Measurements from ENCODE around the gene SLC25A13.
A peak's percentile ranks its signal among the peaks of the same experiment; 100 is the strongest.

The SLC25A13 gene

GRCh38 chr7:96237040-96237439 lies 84.9 kb downstream of the SLC25A13 start:
- H3K27me3 ChIP-seq (ENCODE audit: control insufficient read depth in 5 of 5, insufficient read depth in 4 of 5, low read length in 5 of 5) = no peaks in the 10 kb centered on the region
- H3K4me1 ChIP-seq (ENCODE audit: control insufficient read depth in 5 of 5, insufficient read depth in 5 of 5, low read length in 5 of 5) = peaks cover 5 to 33% (median 29%) of the 10 kb centered on the region in 5 donors
- peak overlapping the region; percentile 60 for H3K27ac ChIP-seq (ENCODE audit: low read depth, low read length)

GRCh38 chr7:96236198-96237039 lies 85.5 kb downstream of the SLC25A13 start:
- H3K9ac ChIP-seq (ENCODE audit: low read length in 5 of 5) = peak overlapping the region in 1 of 5 donors; percentile 4
- no peaks in the 10 kb centered on the region for H3K27me3 ChIP-seq (ENCODE audit: control insufficient read depth in 5 of 5, insufficient read depth in 4 of 5, low read length in 5 of 5)
- no peak overlapping the region for H3K4me3 ChIP-seq (ENCODE audit: low read depth in 1 of 5, low read length in 5 of 5)
- peaks cover 0 to 5% (median 3%) of the 10 kb centered on the region in 5 donors for H3K36me3 ChIP-seq (ENCODE audit: control insufficient read depth in 5 of 5, insufficient read depth in 5 of 5, low read length in 5 of 5)
- peak overlapping the region; percentile 60 for H3K27ac ChIP-seq (ENCODE audit: low read depth, low read length)
- H3K4me1 ChIP-seq (ENCODE audit: control insufficient read depth in 5 of 5, insufficient read depth in 5 of 5, low read length in 5 of 5) = peaks cover 5 to 33% (median 29%) of the 10 kb centered on the region in 5 donors
- H3K9me3 ChIP-seq (ENCODE audit: control insufficient read depth in 5 of 5, low read length in 5 of 5) = no peaks in the 10 kb centered on the region

More at GRCh38 chr7:96237040-96237439, 84.9 kb downstream of the SLC25A13 start:
- Histone ChIP-seq H3K9me3 (ENCODE audit: control insufficient read depth in 5 of 5, low read length in 5 of 5) (no peaks in the 10 kb centered on the region), H3K9ac (ENCODE audit: low read length in 5 of 5) (no peak overlapping the region), H3K4me3 (ENCODE audit: low read depth in 1 of 5, low read length in 5 of 5) (no peak overlapping the region), H3K36me3 (ENCODE audit: control insufficient read depth in 5 of 5, insufficient read depth in 5 of 5, low read length in 5 of 5) (peaks cover 0 to 3% (median 3%) of the 10 kb centered on the region in 5 donors)

DNA sequence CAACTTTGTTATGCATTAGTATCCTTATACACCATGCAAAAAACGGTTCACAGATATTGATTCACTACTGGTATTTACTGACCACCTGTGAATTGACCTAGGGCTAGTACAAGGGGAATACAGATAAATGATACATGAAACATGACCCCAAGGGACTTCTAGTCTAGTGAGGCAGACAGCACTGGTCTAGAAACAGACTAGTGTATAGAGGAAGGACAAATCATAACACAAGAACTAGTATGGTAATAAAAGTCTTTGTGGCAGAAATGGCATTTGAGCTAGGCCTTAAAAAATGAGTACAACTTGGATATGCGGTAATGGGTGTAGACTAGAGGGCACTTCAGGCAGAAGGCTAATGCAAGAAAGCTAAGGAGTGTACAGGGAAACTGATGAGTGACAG lies 86.6 kb downstream of the SLC25A13 start:
- Histone ChIP-seq H3K4me1 (ENCODE audit: control insufficient read depth in 5 of 5, insufficient read depth in 5 of 5, low read length in 5 of 5) (peaks cover 5 to 33% (median 29%) of the 10 kb centered on the region in 5 donors), H3K9me3 (ENCODE audit: control insufficient read depth in 5 of 5, low read length in 5 of 5) (no peaks in the 10 kb centered on the region), H3K9ac (ENCODE audit: low read length in 5 of 5) (no peak overlapping the region), H3K36me3 (ENCODE audit: control insufficient read depth in 5 of 5, insufficient read depth in 5 of 5, low read length in 5 of 5) (peaks cover 0 to 5% (median 3%) of the 10 kb centered on the region in 5 donors), H3K27me3 (ENCODE audit: control insufficient read depth in 5 of 5, insufficient read depth in 4 of 5, low read length in 5 of 5) (no peaks in the 10 kb centered on the region), H3K4me3 (ENCODE audit: low read depth in 1 of 5, low read length in 5 of 5) (no peak overlapping the region), H3K27ac (ENCODE audit: low read depth, low read length) (peak overlapping the region; percentile 60)

DNA sequence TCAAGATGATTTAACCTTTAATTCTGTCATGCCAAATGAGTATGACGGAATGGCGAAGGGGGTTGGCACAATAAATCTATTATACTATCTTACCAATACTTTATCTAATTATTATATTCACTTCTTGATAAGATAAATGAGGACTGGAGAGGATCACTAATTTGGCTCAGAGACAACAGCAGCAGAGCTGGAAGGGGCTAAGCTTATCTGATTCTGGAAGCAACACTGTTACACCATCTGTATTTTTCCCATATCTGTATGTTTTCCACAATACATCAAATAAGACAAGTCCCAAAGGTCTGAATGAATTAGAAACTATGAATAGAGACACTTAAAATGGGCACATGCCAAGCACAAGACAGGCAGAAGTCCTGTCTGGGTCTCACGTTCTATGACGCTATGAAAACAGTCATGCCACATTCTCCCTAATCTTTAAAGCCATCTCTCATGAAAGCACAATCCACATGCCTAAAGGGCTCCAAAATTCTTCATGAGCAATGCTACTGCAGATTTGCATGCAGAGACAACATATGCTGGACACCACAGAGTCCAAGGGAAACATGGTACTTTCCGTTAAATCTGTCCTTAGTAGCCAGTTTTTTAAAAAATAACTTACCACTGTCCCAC lies 88.3 kb downstream of the SLC25A13 start:
- Histone ChIP-seq H3K9ac (ENCODE audit: low read length in 5 of 5) (no peak overlapping the region), H3K27me3 (ENCODE audit: control insufficient read depth in 5 of 5, insufficient read depth in 4 of 5, low read length in 5 of 5) (no peaks in the 10 kb centered on the region), H3K27ac (ENCODE audit: low read depth, low read length) (no peak overlapping the region), H3K4me1 (ENCODE audit: control insufficient read depth in 5 of 5, insufficient read depth in 5 of 5, low read length in 5 of 5) (peaks cover 5 to 32% (median 29%) of the 10 kb centered on the region in 5 donors), H3K4me3 (ENCODE audit: low read depth in 1 of 5, low read length in 5 of 5) (no peak overlapping the region), H3K9me3 (ENCODE audit: control insufficient read depth in 5 of 5, low read length in 5 of 5) (no peaks in the 10 kb centered on the region), H3K36me3 (ENCODE audit: control insufficient read depth in 5 of 5, insufficient read depth in 5 of 5, low read length in 5 of 5) (peaks cover 0 to 13% (median 3%) of the 10 kb centered on the region in 5 donors)

- no peak overlapping the region for H3K27ac ChIP-seq (ENCODE audit: low read depth, low read length)
- no peak overlapping the region for H3K9ac ChIP-seq (ENCODE audit: low read length in 5 of 5)
- H3K27me3 ChIP-seq (ENCODE audit: control insufficient read depth in 5 of 5, insufficient read depth in 4 of 5, low read length in 5 of 5) = no peaks in the 10 kb centered on the region
- peaks cover 0 to 19% (median 3%) of the 10 kb centered on the region in 5 donors for H3K36me3 ChIP-seq (ENCODE audit: control insufficient read depth in 5 of 5, insufficient read depth in 5 of 5, low read length in 5 of 5)
- H3K4me3 ChIP-seq (ENCODE audit: low read depth in 1 of 5, low read length in 5 of 5) = no peak overlapping the region
- H3K4me1 ChIP-seq (ENCODE audit: control insufficient read depth in 5 of 5, insufficient read depth in 5 of 5, low read length in 5 of 5) = peaks cover 5 to 32% (median 29%) of the 10 kb centered on the region in 5 donors
- H3K9me3 ChIP-seq (ENCODE audit: control insufficient read depth in 5 of 5, low read length in 5 of 5) = no peaks in the 10 kb centered on the region
Measured at GRCh38 chr7:96233084-96233483, 88.8 kb downstream of the SLC25A13 start.

DNA sequence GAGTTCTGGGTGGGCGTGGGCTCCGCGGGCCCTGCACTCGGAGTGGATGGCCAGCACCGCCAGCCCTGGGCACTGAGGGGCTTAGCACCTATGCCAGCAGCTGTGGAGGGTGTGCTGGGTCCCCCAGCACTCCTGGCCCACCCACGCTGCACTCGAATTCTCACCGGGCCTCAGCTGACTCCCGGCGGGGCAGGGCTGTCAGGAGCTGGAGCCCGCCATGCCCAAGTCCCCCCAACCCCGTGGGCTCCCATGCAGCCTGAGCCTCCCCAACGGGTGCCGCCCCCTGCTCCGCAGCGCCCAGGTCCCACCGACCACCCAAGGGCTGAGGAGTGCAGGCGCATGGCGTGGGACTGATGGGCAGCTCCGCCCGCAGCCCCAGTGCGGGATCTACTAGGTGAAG lies 93.1 kb downstream of the SLC25A13 start:
- no peaks in the 10 kb centered on the region for H3K9me3 ChIP-seq (ENCODE audit: control insufficient read depth in 5 of 5, low read length in 5 of 5)
- H3K36me3 ChIP-seq (ENCODE audit: control insufficient read depth in 5 of 5, insufficient read depth in 5 of 5, low read length in 5 of 5) = peaks cover 0 to 17% (median 3%) of the 10 kb centered on the region in 5 donors
- no peak overlapping the region for H3K4me3 ChIP-seq (ENCODE audit: low read depth in 1 of 5, low read length in 5 of 5)
- no peak overlapping the region for H3K9ac ChIP-seq (ENCODE audit: low read length in 5 of 5)
- H3K27ac ChIP-seq (ENCODE audit: low read depth, low read length) = no peak overlapping the region
- H3K27me3 ChIP-seq (ENCODE audit: control insufficient read depth in 5 of 5, insufficient read depth in 4 of 5, low read length in 5 of 5) = no peaks in the 10 kb centered on the region
- H3K4me1 ChIP-seq (ENCODE audit: control insufficient read depth in 5 of 5, insufficient read depth in 5 of 5, low read length in 5 of 5) = peaks cover 0 to 4% (median 3%) of the 10 kb centered on the region in 5 donors

- peaks cover 0 to 14% (median 0%) of the 10 kb centered on the region in 5 donors for H3K36me3 ChIP-seq (ENCODE audit: control insufficient read depth in 5 of 5, insufficient read depth in 5 of 5, low read length in 5 of 5)
- H3K4me1 ChIP-seq (ENCODE audit: control insufficient read depth in 5 of 5, insufficient read depth in 5 of 5, low read length in 5 of 5) = no peaks in the 10 kb centered on the region
- H3K9ac ChIP-seq (ENCODE audit: low read length in 5 of 5) = no peak overlapping the region
- H3K27ac ChIP-seq (ENCODE audit: low read depth, low read length) = no peak overlapping the region
- H3K9me3 ChIP-seq (ENCODE audit: control insufficient read depth in 5 of 5, low read length in 5 of 5) = no peaks in the 10 kb centered on the region
- H3K27me3 ChIP-seq (ENCODE audit: control insufficient read depth in 5 of 5, insufficient read depth in 4 of 5, low read length in 5 of 5) = no peaks in the 10 kb centered on the region
- no peak overlapping the region for H3K4me3 ChIP-seq (ENCODE audit: low read depth in 1 of 5, low read length in 5 of 5)
Measured at GRCh38 chr7:96225251-96225650, 96.6 kb downstream of the SLC25A13 start.

- H3K27me3 ChIP-seq (ENCODE audit: control insufficient read depth in 5 of 5, insufficient read depth in 4 of 5, low read length in 5 of 5) = no peaks in the 10 kb centered on the region
- H3K9me3 ChIP-seq (ENCODE audit: control insufficient read depth in 5 of 5, low read length in 5 of 5) = no peaks in the 10 kb centered on the region
- no peak overlapping the region for H3K27ac ChIP-seq (ENCODE audit: low read depth, low read length)
- peaks cover 0 to 14% (median 0%) of the 10 kb centered on the region in 5 donors for H3K36me3 ChIP-seq (ENCODE audit: control insufficient read depth in 5 of 5, insufficient read depth in 5 of 5, low read length in 5 of 5)
- H3K9ac ChIP-seq (ENCODE audit: low read length in 5 of 5) = no peak overlapping the region
- H3K4me1 ChIP-seq (ENCODE audit: control insufficient read depth in 5 of 5, insufficient read depth in 5 of 5, low read length in 5 of 5) = peaks cover 0 to 4% (median 2%) of the 10 kb centered on the region in 5 donors
- H3K4me3 ChIP-seq (ENCODE audit: low read depth in 1 of 5, low read length in 5 of 5) = no peak overlapping the region
Measured at GRCh38 chr7:96224685-96225084, 97.2 kb downstream of the SLC25A13 start.

- Histone ChIP-seq H3K27me3 (ENCODE audit: control insufficient read depth in 5 of 5, insufficient read depth in 4 of 5, low read length in 5 of 5) (no peaks in the 10 kb centered on the region), H3K27ac (ENCODE audit: low read depth, low read length) (no peak overlapping the region), H3K9ac (ENCODE audit: low read length in 5 of 5) (no peak overlapping the region), H3K9me3 (ENCODE audit: control insufficient read depth in 5 of 5, low read length in 5 of 5) (no peaks in the 10 kb centered on the region), H3K4me1 (ENCODE audit: control insufficient read depth in 5 of 5, insufficient read depth in 5 of 5, low read length in 5 of 5) (peaks cover 0 to 10% (median 9%) of the 10 kb centered on the region in 5 donors), H3K36me3 (ENCODE audit: control insufficient read depth in 5 of 5, insufficient read depth in 5 of 5, low read length in 5 of 5) (peaks cover 0 to 10% (median 0%) of the 10 kb centered on the region in 5 donors), H3K4me3 (ENCODE audit: low read depth in 1 of 5, low read length in 5 of 5) (no peak overlapping the region)
Measured at GRCh38 chr7:96224073-96224472, 97.8 kb downstream of the SLC25A13 start.

- H3K9ac ChIP-seq (ENCODE audit: low read length in 5 of 5) = no peak overlapping the region
- peaks cover 0 to 11% (median 9%) of the 10 kb centered on the region in 5 donors for H3K4me1 ChIP-seq (ENCODE audit: control insufficient read depth in 5 of 5, insufficient read depth in 5 of 5, low read length in 5 of 5)
- H3K4me3 ChIP-seq (ENCODE audit: low read depth in 1 of 5, low read length in 5 of 5) = no peak overlapping the region
- H3K9me3 ChIP-seq (ENCODE audit: control insufficient read depth in 5 of 5, low read length in 5 of 5) = no peaks in the 10 kb centered on the region
- H3K36me3 ChIP-seq (ENCODE audit: control insufficient read depth in 5 of 5, insufficient read depth in 5 of 5, low read length in 5 of 5) = no peaks in the 10 kb centered on the region
- H3K27ac ChIP-seq (ENCODE audit: low read depth, low read length) = no peak overlapping the region
- no peaks in the 10 kb centered on the region for H3K27me3 ChIP-seq (ENCODE audit: control insufficient read depth in 5 of 5, insufficient read depth in 4 of 5, low read length in 5 of 5)
Measured at GRCh38 chr7:96221888-96222287, 100.0 kb downstream of the SLC25A13 start.

Data from subcutaneous abdominal adipose tissue (tissue), 5 donors.